K562 (cell line): ENCODE data around the gene ACTN2. TPM values are rescaled to one million over a fixed set of nuclear protein-coding genes. Genes with fewer than 3 reads are reported as not detected.
A peak's percentile ranks its signal among the peaks of the same experiment; 100 is the strongest.

Source experiments
- ATAC-seq: fragments of 200-7000 bp; cut with Tn5 transposase; 3 replicates; pipeline ENCODE4 v1.9.1; 2020; ENCODE audit warnings: moderate library complexity
- BruUV-seq: library from RNA; stranded (reverse); fragments of 400-500 nt; replicated peaks from 2 replicates; lab custom pipeline; 2021; lab: Mats Ljungman, UMichigan
- CTCF ChIA-PET: fragments of 300-600 bp; formaldehyde crosslinking; extraction: SDS; loops from one replicate; lab custom pipeline; 2021; ENCODE audit warnings: low intra/inter-chr PET ratio; lab: Yijun Ruan, JAX
- POLR2A ChIA-PET: fragments of 300-600, 350-650 bp; sonication (Branson Sonifier 250); formaldehyde crosslinking; extraction: SDS; loops from one replicate; lab custom pipeline; 2021; ENCODE audit warnings: antibody characterized with exemption, inconsistent platforms; lab: Yijun Ruan, JAX
- DNase-seq, 4 experiments: peaks; one replicate each; pipeline versions ENCODE4 v3.0.0 to v3.0.0-alpha.2; 2011 to 2018; ENCODE audit warnings: low spot score in 3 of 4, mixed read lengths in 3 of 4; ENCODE audit errors: extremely low read depth in 1 of 4
- FAIRE-seq: peaks from 2 replicates; lab custom pipeline; 2011; peaks lifted over from hg19 to GRCh38; lab: Jason Lieb, UNC
- H2AFZ ChIP-seq: 2 replicates; pipeline ENCODE4 v1.6.0; 2011; ENCODE audit warnings: low read depth, low read length, control low read depth, inconsistent platforms
- H3K27ac ChIP-seq: fragments of 200-600 bp; 3 replicates; pipeline ENCODE4 v1.8.0; 2011; ENCODE audit warnings: low read depth, mild to moderate bottlenecking, control low read depth, inconsistent platforms, low read length, moderate library complexity, mixed read lengths; ENCODE audit errors: extremely low read depth
- H3K27me3 ChIP-seq, 2 experiments: fragments of 300-600 bp in 1 of 2; 2 replicates in 1 of 2; 3 replicates in 1 of 2; pipeline versions ENCODE4 v1.6.0 to v1.8.0; 2011; ENCODE audit warnings: inconsistent platforms in 2 of 2, low read length in 2 of 2, mild to moderate bottlenecking in 1 of 2, mixed read lengths in 1 of 2, moderate library complexity in 1 of 2; ENCODE audit not compliant: control insufficient read depth in 2 of 2, insufficient read depth in 2 of 2
- H3K36me3 ChIP-seq: fragments of 300-600 bp; 3 replicates; pipeline ENCODE4 v1.8.0; 2011; ENCODE audit warnings: mild to moderate bottlenecking, low read length, inconsistent platforms; ENCODE audit not compliant: control insufficient read depth, insufficient read depth
- H3K4me1 ChIP-seq, 2 experiments: fragments of 200-600 bp in 1 of 2; replicated peaks in 1 of 2; 2 replicates in 1 of 2; 3 replicates in 1 of 2; pipeline versions ENCODE4 v1.5.1 to v1.8.0; 2011; ENCODE audit warnings: inconsistent platforms in 2 of 2, low read length in 2 of 2, mild to moderate bottlenecking in 1 of 2, mixed read lengths in 1 of 2, moderate library complexity in 1 of 2; ENCODE audit not compliant: control insufficient read depth in 2 of 2, insufficient read depth in 2 of 2
- H3K4me2 ChIP-seq: 2 replicates; pipeline ENCODE4 v1.6.1; 2011; ENCODE audit warnings: low read length, control low read depth, inconsistent platforms, mixed read lengths; ENCODE audit not compliant: insufficient read depth
- H3K4me3 ChIP-seq: fragments of 200-600 bp; sonication (generic), shearing (Covaris generic); 2 replicates; pipeline ENCODE4 v1.5.1; 2016; ENCODE audit warnings: control low read depth, inconsistent platforms
- H3K79me2 ChIP-seq: fragments of 200-600 bp; 3 replicates; pipeline ENCODE4 v1.8.0; 2011; ENCODE audit warnings: low read length, inconsistent platforms; ENCODE audit not compliant: control insufficient read depth, insufficient read depth
- H3K9ac ChIP-seq, 2 experiments: 2 replicates each; pipeline versions ENCODE4 v1.6.0 to v1.6.1; 2011; ENCODE audit warnings: low read depth in 2 of 2, low read length in 2 of 2, control low read depth in 1 of 2, inconsistent platforms in 1 of 2, mild to moderate bottlenecking in 1 of 2, mixed read lengths in 1 of 2; ENCODE audit not compliant: insufficient read depth in 1 of 2
- H3K9me1 ChIP-seq: one replicate; pipeline ENCODE4 v1.6.0; 2011; ENCODE audit warnings: inconsistent platforms, mild to moderate bottlenecking, low read length, moderate library complexity; ENCODE audit not compliant: control insufficient read depth, insufficient read depth
- H3K9me3 ChIP-seq: replicated peaks from 2 replicates; pipeline ENCODE4 v1.5.1; 2011; ENCODE audit warnings: low read depth, low read length, inconsistent platforms; ENCODE audit not compliant: control insufficient read depth, insufficient read depth
- H4K20me1 ChIP-seq: replicated peaks from 2 replicates; pipeline ENCODE4 v1.6.1; 2011; ENCODE audit warnings: low read length, inconsistent platforms, mixed read lengths; ENCODE audit not compliant: control insufficient read depth, insufficient read depth
- CCNT2 ChIP-seq: IDR thresholded peaks from 2 replicates; pipeline ENCODE4 v1.6.1; 2011; ENCODE audit warnings: borderline replicate concordance, low read depth, mild to moderate bottlenecking, moderate library complexity, mixed read lengths, low read length; ENCODE audit not compliant: insufficient read length; ENCODE audit errors: extremely low read depth
- CHD4 ChIP-seq: fragments of 200-600 bp; sonication (generic); IDR thresholded peaks from 3 replicates; pipeline ENCODE4 v1.6.1; 2012; ENCODE audit warnings: low read depth, mild to moderate bottlenecking, mixed read lengths, low read length, inconsistent platforms; ENCODE audit not compliant: insufficient read depth, insufficient replicate concordance, poor library complexity, severe bottlenecking
- CTCFL ChIP-seq: IDR thresholded peaks from 2 replicates; pipeline ENCODE4 v1.6.1; 2011; ENCODE audit warnings: borderline replicate concordance, low read depth, mild to moderate bottlenecking, moderate library complexity, low read length; ENCODE audit not compliant: insufficient read depth, poor library complexity, severe bottlenecking
- HNRNPL ChIP-seq: fragments of 200-400 bp; formaldehyde crosslinking; IDR thresholded peaks from 2 replicates; pipeline ENCODE4 v1.6.1; 2017; ENCODE audit warnings: low read depth, mild to moderate bottlenecking, low read length
- KLF6 ChIP-seq: fragments of 250-450 bp; sonication (Bioruptor Pico); IDR thresholded peaks from 2 replicates; pipeline ENCODE4 v1.4.0; 2020; ENCODE audit warnings: mild to moderate bottlenecking, moderate library complexity, borderline replicate concordance
- NFRKB ChIP-seq: fragments of 450-650 bp; IDR thresholded peaks from 2 replicates; pipeline ENCODE4 v1.6.1; 2016; ENCODE audit warnings: low read depth
- NUFIP1 ChIP-seq: fragments of 450-650 bp; IDR thresholded peaks from 2 replicates; pipeline ENCODE4 v1.6.1; 2018; ENCODE audit not compliant: partially characterized antibody
- POLR2AphosphoS5 ChIP-seq: IDR thresholded peaks from 2 replicates; pipeline ENCODE4 v1.6.1; 2011; ENCODE audit warnings: mild to moderate bottlenecking, low read depth, low read length, moderate library complexity; ENCODE audit not compliant: control insufficient read depth, insufficient read depth
- SREBF1 ChIP-seq: fragments of 150-350 bp; IDR thresholded peaks from 2 replicates; pipeline ENCODE4 v1.6.1; 2014; ENCODE audit warnings: antibody characterized with exemption, low read depth, low read length, borderline replicate concordance
- TFE3 ChIP-seq: fragments of 450-650 bp; formaldehyde crosslinking; IDR thresholded peaks from 2 replicates; pipeline ENCODE4 v1.4.0; 2020; ENCODE audit warnings: mild to moderate bottlenecking, mixed read lengths
- ZBTB8A ChIP-seq: fragments of 450-650 bp; IDR thresholded peaks from 2 replicates; pipeline ENCODE4 v1.6.1; 2018; ENCODE audit warnings: mild to moderate bottlenecking, moderate library complexity; ENCODE audit not compliant: partially characterized antibody
- ZNF277 ChIP-seq: fragments of 250-450 bp; sonication (Bioruptor Pico); IDR thresholded peaks from 2 replicates; pipeline ENCODE4 v1.8.0; 2022; ENCODE audit warnings: inconsistent platforms, mild to moderate bottlenecking, moderate library complexity, borderline replicate concordance
- ZNF3 ChIP-seq: fragments of 250-450 bp; sonication (Bioruptor Pico); IDR thresholded peaks from 2 replicates; pipeline ENCODE4 v1.5.0; 2021; ENCODE audit warnings: mild to moderate bottlenecking, moderate library complexity
- ZNF830 ChIP-seq: fragments of 250-450 bp; sonication (Bioruptor Pico); IDR thresholded peaks from 2 replicates; pipeline ENCODE4 v1.5.0; 2021; ENCODE audit warnings: mild to moderate bottlenecking
- WGBS: fragments of 100-300 bp; shearing (Covaris generic); methylation state at CpG from one replicate; pipeline ENCODE4 v1.1.6; 2016; ENCODE audit warnings: low coverage, mixed read lengths; ENCODE audit not compliant: insufficient coverage; ENCODE audit errors: missing lambda C conversion rate; 5-methylcytosine and 5-hydroxymethylcytosine counted together
- in situ Hi-C: fragments of 300-500 bp; cut with MboI; formaldehyde crosslinking; loops from 4 replicates; pipeline ENCODE4 v1.15.0; 2018; ENCODE audit warnings: inconsistent platforms, mixed read lengths
- intact Hi-C: fragments of 100-400 bp; cut with micrococcal nuclease; formaldehyde crosslinking; loops from 2 replicates; pipeline ENCODE4 v1.14.2; 2022
- polyA plus RNA-seq, 8 experiments: library from polyadenylated mRNA; depleted of rRNA in 4 of 8; stranded (reverse) in 5 of 8; unstranded in 3 of 8; fragments of >200 nt; fragmentation: Nextera tagmentation in 2 of 8; fragmentation: Illumina TruSeq in 1 of 8; extraction: Ambion mirVana in 2 of 8; extraction: Trizol in 1 of 8; gene quantifications; 2 replicates each; pipeline versions ENCODE4 v1.2.1 to v1.2.3, GENCODE V29; 2011 to 2014; ENCODE audit warnings: inconsistent platforms in 1 of 8, missing spikeins in 1 of 8
- total RNA-seq, 7 experiments: library from RNA; depleted of rRNA in 6 of 7; stranded (reverse); fragments of >200 nt in 6 of 7; fragmentation: Illumina TruSeq in 2 of 7; extraction: Trizol in 2 of 7; gene quantifications; 2 replicates each; pipeline versions ENCODE4 v1.2.1 to v1.2.3, GENCODE V29; 2011 to 2021; ENCODE audit warnings: low replicate concordance in 1 of 7
- TF ChIP-seq, protein P1 (sequence below): sonication (generic); formaldehyde crosslinking; IDR thresholded peaks from 2 replicates; pipeline ENCODE4 v1.4.0; 2020; ENCODE audit warnings: mild to moderate bottlenecking, missing genetic modification reagents

The ACTN2 gene
- total and polyA plus RNA-seq, 9 of the 15 experiments (the other 6 are each of a cell fraction or from before 2014, with no cell fraction given) = 0.18 to 0.94 (median 0.42) TPM

- no peak overlapping the region for H3K4me3 ChIP-seq
- POLR2A ChIA-PET = interaction anchor here (0.6 kb wide), 1 partner anchor 601 kb away, joined by 3 read pairs; no protein-coding TSS in a partner anchor
- in situ Hi-C loops = no loop called here
- peaks cover 2 to 6% of the 10 kb centered on the region in 2 experiments; a peak in 3 of 5 replicates for H3K27me3 ChIP-seq
- CTCF ChIA-PET = no interaction called here
- no peak overlapping the region for H3K27ac ChIP-seq
- ATAC-seq (peak; percentile 92), DNase-seq (peak in 2 of 4 experiments; percentile 33 to 49), FAIRE-seq (peak; percentile 71)
- H3K4me2 ChIP-seq = no peak overlapping the region
- H3K36me3 ChIP-seq = no peaks in the 10 kb centered on the region
- H3K9ac ChIP-seq = no peak overlapping the region
- H4K20me1 ChIP-seq = no peaks in the 10 kb centered on the region
- WGBS = 11% methylated on average over 3 of the region's 3 CpGs
- no peaks in the 10 kb centered on the region for H3K79me2 ChIP-seq
- intact Hi-C loops = no loop called here
- no peaks in the 10 kb centered on the region for H3K9me1 ChIP-seq
- no TSS peak for BruUV-seq
- 0 out of 2 replicates have a peak, but pooled peaks cover 4% of the 10 kb centered on the region for H3K9me3 ChIP-seq
- no peaks in the 10 kb centered on the region for H3K4me1 ChIP-seq
- H2AFZ ChIP-seq = no peak overlapping the region
- TF ChIP-seq TFE3 (no peak), CCNT2 (no peak), CTCFL (peak; percentile 7), ZNF277 (CRISPR knock-in tag) (no peak), NFRKB (no peak), ZNF3 (CRISPR knock-in tag) (no peak), KLF6 (CRISPR knock-in tag) (no peak), NUFIP1 (no peak), POLR2AphosphoS5 (no peak), SREBF1 (no peak), ZNF830 (CRISPR knock-in tag) (no peak), CHD4 (no peak), ZBTB8A (no peak), HNRNPL (no peak)
- TF ChIP-seq, protein P1, sequence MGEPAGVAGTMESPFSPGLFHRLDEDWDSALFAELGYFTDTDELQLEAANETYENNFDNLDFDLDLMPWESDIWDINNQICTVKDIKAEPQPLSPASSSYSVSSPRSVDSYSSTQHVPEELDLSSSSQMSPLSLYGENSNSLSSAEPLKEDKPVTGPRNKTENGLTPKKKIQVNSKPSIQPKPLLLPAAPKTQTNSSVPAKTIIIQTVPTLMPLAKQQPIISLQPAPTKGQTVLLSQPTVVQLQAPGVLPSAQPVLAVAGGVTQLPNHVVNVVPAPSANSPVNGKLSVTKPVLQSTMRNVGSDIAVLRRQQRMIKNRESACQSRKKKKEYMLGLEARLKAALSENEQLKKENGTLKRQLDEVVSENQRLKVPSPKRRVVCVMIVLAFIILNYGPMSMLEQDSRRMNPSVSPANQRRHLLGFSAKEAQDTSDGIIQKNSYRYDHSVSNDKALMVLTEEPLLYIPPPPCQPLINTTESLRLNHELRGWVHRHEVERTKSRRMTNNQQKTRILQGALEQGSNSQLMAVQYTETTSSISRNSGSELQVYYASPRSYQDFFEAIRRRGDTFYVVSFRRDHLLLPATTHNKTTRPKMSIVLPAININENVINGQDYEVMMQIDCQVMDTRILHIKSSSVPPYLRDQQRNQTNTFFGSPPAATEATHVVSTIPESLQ (CRISPR knock-in tag) = no peak
Observed at GRCh38 chr1:236774926-236775325, 88.6 kb downstream of the ACTN2 start.
